Glutamatergic neuron (in vitro differentiated cells): ENCODE data around the gene ULK1. TPM values are rescaled to one million over a fixed set of nuclear protein-coding genes. Genes with fewer than 3 reads are reported as not detected.
A peak's percentile ranks its signal among the peaks of the same experiment; 100 is the strongest.

Experiments
- DNase-seq: peaks from one replicate; pipeline ENCODE4 v3.0.0; 2022
- H3K27ac Mint-ChIP-seq: one replicate; pipeline ENCODE4 v1.8.0; 2020; ENCODE audit warnings: mild to moderate bottlenecking, mixed read lengths, inconsistent platforms; ENCODE audit not compliant: unreplicated experiment
- H3K27me3 Mint-ChIP-seq: one replicate; pipeline ENCODE4 v1.8.0; 2020; ENCODE audit warnings: mild to moderate bottlenecking, moderate library complexity, mixed read lengths, inconsistent platforms; ENCODE audit not compliant: unreplicated experiment
- H3K36me3 Mint-ChIP-seq: one replicate; pipeline ENCODE4 v1.8.0; 2020; ENCODE audit warnings: mild to moderate bottlenecking, mixed read lengths, inconsistent platforms; ENCODE audit not compliant: unreplicated experiment
- H3K4me1 Mint-ChIP-seq: one replicate; pipeline ENCODE4 v1.8.0; 2020; ENCODE audit warnings: mild to moderate bottlenecking, low read depth, mixed read lengths, inconsistent platforms; ENCODE audit not compliant: unreplicated experiment
- H3K4me3 Mint-ChIP-seq: one replicate; pipeline ENCODE4 v1.8.0; 2020; ENCODE audit warnings: mild to moderate bottlenecking, mixed read lengths, inconsistent platforms; ENCODE audit not compliant: unreplicated experiment
- H3K9me3 Mint-ChIP-seq: one replicate; pipeline ENCODE4 v1.8.0; 2020; ENCODE audit warnings: mild to moderate bottlenecking, moderate library complexity, mixed read lengths, inconsistent platforms; ENCODE audit not compliant: unreplicated experiment
- CTCF ChIP-seq: fragments of 200-600 bp; sonication (generic); IDR thresholded peaks from one replicate; pipeline ENCODE4 v1.5.0; 2021; ENCODE audit not compliant: partially characterized antibody, unreplicated experiment
- total RNA-seq: library from RNA; stranded (reverse); fragmentation: NEBNext Ultra II Directional; extraction: Animal tissue kit (Norgen Biotek cat#: 25700); gene quantifications from one replicate; pipeline ENCODE4 v1.2.1, GENCODE V29; 2021; ENCODE audit not compliant: unreplicated experiment

Gene ULK1
- total RNA-seq, 1 donor from 2014 or later, result 168 TPM

- Mint-ChIP-seq H3K27ac (peak overlapping the region; percentile 81), H3K9me3 (peaks cover 8% of the 10 kb centered on the region), H3K36me3 (no peaks in the 10 kb centered on the region), H3K4me1 (peaks cover 17% of the 10 kb centered on the region), H3K27me3 (peaks cover 10% of the 10 kb centered on the region), H3K4me3 (peak overlapping the region; percentile 84)
- DNase-seq, result no peak
- no peak for TF ChIP-seq CTCF
Measured at GRCh38 chr12:131896811-131897270, 2.4 kb downstream of the ULK1 start.

GRCh38 chr12:131897276-131897675 is 2.9 kb downstream of the ULK1 start:
- peaks cover 10% of the 10 kb centered on the region for H3K27me3 Mint-ChIP-seq
- H3K27ac Mint-ChIP-seq, result peak overlapping the region; percentile 87

GRCh38 chr12:131897875-131898274 is 3.5 kb downstream of the ULK1 start:
- TF ChIP-seq CTCF, result no peak
- H3K9me3 Mint-ChIP-seq, result peaks cover 8% of the 10 kb centered on the region
- no peaks in the 10 kb centered on the region for H3K36me3 Mint-ChIP-seq
- no peak for DNase-seq
- peak overlapping the region; percentile 87 for H3K27ac Mint-ChIP-seq
- H3K4me3 Mint-ChIP-seq, result peak overlapping the region; percentile 68
- peaks cover 10% of the 10 kb centered on the region for H3K27me3 Mint-ChIP-seq
- peaks cover 17% of the 10 kb centered on the region for H3K4me1 Mint-ChIP-seq

More at GRCh38 chr12:131897276-131897675, 2.9 kb downstream of the ULK1 start:
- Mint-ChIP-seq H3K36me3 (no peaks in the 10 kb centered on the region), H3K4me1 (peaks cover 17% of the 10 kb centered on the region), H3K4me3 (peak overlapping the region; percentile 68), H3K9me3 (peaks cover 8% of the 10 kb centered on the region)
- DNase-seq, result no peak
- no peak for TF ChIP-seq CTCF

- Mint-ChIP-seq H3K4me1 (peaks cover 14% of the 10 kb centered on the region), H3K4me3 (no peak overlapping the region), H3K27me3 (peaks cover 7% of the 10 kb centered on the region), H3K27ac (peak overlapping the region; percentile 20), H3K36me3 (no peaks in the 10 kb centered on the region), H3K9me3 (peaks cover 7% of the 10 kb centered on the region)
- no peak for DNase-seq
- no peak for TF ChIP-seq CTCF
Measured at GRCh38 chr12:131900397-131900796, 6.0 kb downstream of the ULK1 start.

- no peak for TF ChIP-seq CTCF
- H3K9me3 Mint-ChIP-seq, result peaks cover 7% of the 10 kb centered on the region
- no peaks in the 10 kb centered on the region for H3K36me3 Mint-ChIP-seq
- peaks cover 14% of the 10 kb centered on the region for H3K4me1 Mint-ChIP-seq
- no peak overlapping the region for H3K4me3 Mint-ChIP-seq
- peaks cover 10% of the 10 kb centered on the region for H3K27me3 Mint-ChIP-seq
- H3K27ac Mint-ChIP-seq, result peak overlapping the region; percentile 48
- no peak for DNase-seq
Measured at GRCh38 chr12:131901431-131902331, 7.3 kb downstream of the ULK1 start.
